Panc1 (cell line): Measurements from ENCODE around the gene COX7A1.

Experiments
- POLR2AphosphoS5 ChIP-seq: IDR thresholded peaks from 2 replicates; pipeline ENCODE4 v1.6.1; 2012; ENCODE audit warnings: mild to moderate bottlenecking, low read depth, low read length, moderate library complexity
- REST ChIP-seq, 2 experiments: IDR thresholded peaks; 2 replicates each; pipeline ENCODE4 v1.6.1; 2011 to 2012; ENCODE audit warnings: low read depth in 2 of 2, control low read depth in 1 of 2, low read length in 1 of 2, mild to moderate bottlenecking in 1 of 2, moderate library complexity in 1 of 2; ENCODE audit not compliant: insufficient read depth in 1 of 2
- SIN3A ChIP-seq: IDR thresholded peaks from 2 replicates; pipeline ENCODE4 v1.6.1; 2012; ENCODE audit warnings: low read depth, mild to moderate bottlenecking, low read length, moderate library complexity, borderline replicate concordance; ENCODE audit not compliant: insufficient read depth
- TF ChIP-seq, protein P1 (sequence below): fragments of 450-650 bp; IDR thresholded peaks from 2 replicates; pipeline ENCODE4 v1.5.1; 2017; ENCODE audit warnings: mild to moderate bottlenecking

DNA sequence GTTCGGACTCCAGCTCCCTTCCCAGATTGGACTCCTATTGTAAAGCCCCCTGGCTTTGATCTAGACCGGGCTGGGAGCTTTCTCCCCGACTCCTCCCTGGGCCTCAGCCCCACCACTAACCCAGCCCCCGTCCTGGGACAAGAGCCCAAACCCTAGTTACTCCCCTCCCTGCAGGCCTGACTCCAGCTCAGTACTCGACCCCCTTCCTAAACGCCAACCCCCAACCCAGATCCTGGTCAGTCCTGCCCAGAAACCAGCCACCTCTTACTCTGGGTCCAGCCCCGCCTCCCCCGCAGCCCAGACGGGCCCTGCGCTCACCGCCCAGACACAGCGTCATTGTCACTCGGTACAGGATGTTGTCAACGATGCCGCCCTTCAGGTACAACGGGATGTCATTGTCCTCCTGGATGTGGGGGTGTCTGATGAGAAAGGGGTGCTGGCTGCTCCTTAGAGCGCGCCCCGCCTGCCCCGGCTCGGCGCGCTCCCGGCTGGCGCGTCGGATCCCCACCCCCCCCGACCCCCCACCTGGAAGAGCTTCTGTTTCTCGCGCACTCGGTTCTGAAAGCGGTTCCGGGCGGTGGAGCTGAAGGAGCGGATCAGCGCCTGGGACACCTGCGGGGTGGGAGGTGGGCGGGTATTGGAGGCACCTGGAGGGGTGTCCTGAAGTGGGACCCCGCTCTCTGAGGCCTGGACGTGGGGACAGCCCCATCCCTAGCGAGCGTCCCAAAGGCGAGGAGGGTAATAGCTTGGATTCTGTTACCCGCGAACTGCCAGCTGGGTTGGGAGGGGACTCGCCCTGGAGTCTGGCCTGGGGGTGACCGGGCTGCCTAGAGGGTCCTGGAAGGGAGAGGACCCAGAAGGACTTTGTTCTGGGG is 866 bp downstream of the COX7A1 start:
- TF ChIP-seq, protein P1, sequence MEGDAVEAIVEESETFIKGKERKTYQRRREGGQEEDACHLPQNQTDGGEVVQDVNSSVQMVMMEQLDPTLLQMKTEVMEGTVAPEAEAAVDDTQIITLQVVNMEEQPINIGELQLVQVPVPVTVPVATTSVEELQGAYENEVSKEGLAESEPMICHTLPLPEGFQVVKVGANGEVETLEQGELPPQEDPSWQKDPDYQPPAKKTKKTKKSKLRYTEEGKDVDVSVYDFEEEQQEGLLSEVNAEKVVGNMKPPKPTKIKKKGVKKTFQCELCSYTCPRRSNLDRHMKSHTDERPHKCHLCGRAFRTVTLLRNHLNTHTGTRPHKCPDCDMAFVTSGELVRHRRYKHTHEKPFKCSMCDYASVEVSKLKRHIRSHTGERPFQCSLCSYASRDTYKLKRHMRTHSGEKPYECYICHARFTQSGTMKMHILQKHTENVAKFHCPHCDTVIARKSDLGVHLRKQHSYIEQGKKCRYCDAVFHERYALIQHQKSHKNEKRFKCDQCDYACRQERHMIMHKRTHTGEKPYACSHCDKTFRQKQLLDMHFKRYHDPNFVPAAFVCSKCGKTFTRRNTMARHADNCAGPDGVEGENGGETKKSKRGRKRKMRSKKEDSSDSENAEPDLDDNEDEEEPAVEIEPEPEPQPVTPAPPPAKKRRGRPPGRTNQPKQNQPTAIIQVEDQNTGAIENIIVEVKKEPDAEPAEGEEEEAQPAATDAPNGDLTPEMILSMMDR, result no peak
- TF ChIP-seq SIN3A (no peak), POLR2AphosphoS5 (no peak), REST (IDR thresholded peaks at IDR 0.05; ENCODE audit: insufficient read depth in 1 of 2, low read depth in 2 of 2, low read length in 1 of 2) (no peak)
